SU-DHL-6 (cell line): ENCODE data around the gene LMTK3.
"Not testable (repeated sequence)": the region's sequence is repeated elsewhere in the genome, so short reads cannot be mapped to it uniquely, and the experiment has no call there.

ENCODE experiments used
- H2AFZ ChIP-seq: fragments of 200-600 bp; sonication (generic); 2 replicates; pipeline ENCODE4 v1.6.1; 2014; ENCODE audit warnings: low read depth, mild to moderate bottlenecking, moderate library complexity, mixed read lengths, antibody characterized with exemption, low read length; ENCODE audit not compliant: severe bottlenecking
- H3F3A ChIP-seq: fragments of 200-600 bp; shearing (Covaris generic); 2 replicates; pipeline ENCODE4 v1.6.0; 2016; ENCODE audit warnings: antibody characterized with exemption, mild to moderate bottlenecking; ENCODE audit not compliant: insufficient read depth
- H3K27ac ChIP-seq: fragments of 200-600 bp; sonication (generic); 2 replicates; pipeline ENCODE4 v1.5.1; 2016; ENCODE audit warnings: low read depth, mild to moderate bottlenecking, low read length, moderate library complexity, mixed read lengths
- H3K27me3 ChIP-seq: fragments of 200-600 bp; sonication (generic), shearing (Covaris generic); 2 replicates; pipeline ENCODE4 v1.6.0; 2014; ENCODE audit warnings: mild to moderate bottlenecking, low read length
- H3K36me3 ChIP-seq: fragments of 200-600 bp; sonication (generic); 2 replicates; pipeline ENCODE4 v1.6.1; 2014; ENCODE audit warnings: mild to moderate bottlenecking, low read length, mixed read lengths
- H3K4me2 ChIP-seq: fragments of 300-600, 200-600 bp; shearing (Covaris generic), sonication (generic); 2 replicates; pipeline ENCODE4 v1.6.0; 2014; ENCODE audit warnings: low read length, low read depth, mild to moderate bottlenecking; ENCODE audit not compliant: poor library complexity, severe bottlenecking
- H3K4me3 ChIP-seq: fragments of 200-600 bp; sonication (generic); 2 replicates; pipeline ENCODE4 v1.5.1; 2014; ENCODE audit warnings: antibody characterized with exemption, low read length, mild to moderate bottlenecking, mixed read lengths; ENCODE audit not compliant: insufficient read depth, poor library complexity, severe bottlenecking
- H3K79me2 ChIP-seq: fragments of 200-600 bp; sonication (generic); 2 replicates; pipeline ENCODE4 v1.6.1; 2014; ENCODE audit warnings: mild to moderate bottlenecking, low read length, moderate library complexity; ENCODE audit not compliant: insufficient read depth
- H3K9ac ChIP-seq: fragments of 200-600 bp; sonication (generic); 2 replicates; pipeline ENCODE4 v1.7.0; 2014; ENCODE audit warnings: mild to moderate bottlenecking, low read length
- H3K9me2 ChIP-seq: fragments of 200-600 bp; sonication (generic); replicated peaks from 2 replicates; pipeline ENCODE4 v1.6.1; 2014; ENCODE audit warnings: low read length; ENCODE audit not compliant: insufficient read depth
- H3K9me3 ChIP-seq: fragments of 200-600 bp; sonication (generic); 2 replicates; pipeline ENCODE4 v1.6.1; 2014; ENCODE audit warnings: low read length, mixed read lengths; ENCODE audit not compliant: insufficient read depth
- H4K20me1 ChIP-seq: fragments of 200-600 bp; sonication (generic); 2 replicates; pipeline ENCODE4 v1.6.1; 2014; ENCODE audit warnings: low read depth, mild to moderate bottlenecking, antibody characterized with exemption, low read length, moderate library complexity, mixed read lengths
- CTCF ChIP-seq: fragments of 200-600 bp; sonication (generic); IDR thresholded peaks from one replicate; pipeline ENCODE4 v1.5.1; 2017; ENCODE audit warnings: antibody characterized with exemption, mild to moderate bottlenecking, low read length, moderate library complexity; ENCODE audit not compliant: insufficient read depth, poor library complexity, severe bottlenecking
- EZH2phosphoT487 ChIP-seq: fragments of 200-600 bp; sonication (generic), shearing (Covaris generic); conservative IDR thresholded peaks from 2 replicates; pipeline ENCODE4 v1.6.1; 2018; ENCODE audit warnings: mild to moderate bottlenecking, antibody characterized with exemption, low read length, moderate library complexity, mixed read lengths

Gene LMTK3

GRCh38 chr19:48491793-48492123, 19.9 kb downstream of the LMTK3 start:
- TF ChIP-seq CTCF (no peak), EZH2phosphoT487 (no peak)
- Histone ChIP-seq H3K9me3 (no peaks in the 10 kb centered on the region), H3K27ac (no peak overlapping the region), H3K27me3 (no peaks in the 10 kb centered on the region), H3K4me2 (no peak overlapping the region), H3K9ac (no peak overlapping the region), H3K36me3 (no peaks in the 10 kb centered on the region), H2AFZ (no peak overlapping the region), H4K20me1 (no peaks in the 10 kb centered on the region), H3F3A (no peaks in the 10 kb centered on the region), H3K79me2 (no peaks in the 10 kb centered on the region), H3K9me2 (no peaks in the 10 kb centered on the region), H3K4me3 (no peak overlapping the region)

- no peaks in the 10 kb centered on the region for H3K79me2 ChIP-seq
- H3K27me3 ChIP-seq = no peaks in the 10 kb centered on the region
- H3K4me2 ChIP-seq = peak overlapping the region; percentile 40
- no peak overlapping the region for H2AFZ ChIP-seq
- H4K20me1 ChIP-seq = no peaks in the 10 kb centered on the region
- H3K9ac ChIP-seq = no peak overlapping the region
- no peaks in the 10 kb centered on the region for H3K9me3 ChIP-seq
- no peak overlapping the region for H3K4me3 ChIP-seq
- H3K27ac ChIP-seq = no peak overlapping the region
- no peaks in the 10 kb centered on the region for H3F3A ChIP-seq
- H3K9me2 ChIP-seq = no peaks in the 10 kb centered on the region
- TF ChIP-seq CTCF (no peak), EZH2phosphoT487 (no peak)
- H3K36me3 ChIP-seq = no peaks in the 10 kb centered on the region
Observed at GRCh38 chr19:48490981-48491792, 20.4 kb downstream of the LMTK3 start.

- Histone ChIP-seq H3K4me3 (no peak overlapping the region), H3K4me2 (no peak overlapping the region)
Observed at GRCh38 chr19:48489608-48490216, 21.9 kb downstream of the LMTK3 start.

DNA sequence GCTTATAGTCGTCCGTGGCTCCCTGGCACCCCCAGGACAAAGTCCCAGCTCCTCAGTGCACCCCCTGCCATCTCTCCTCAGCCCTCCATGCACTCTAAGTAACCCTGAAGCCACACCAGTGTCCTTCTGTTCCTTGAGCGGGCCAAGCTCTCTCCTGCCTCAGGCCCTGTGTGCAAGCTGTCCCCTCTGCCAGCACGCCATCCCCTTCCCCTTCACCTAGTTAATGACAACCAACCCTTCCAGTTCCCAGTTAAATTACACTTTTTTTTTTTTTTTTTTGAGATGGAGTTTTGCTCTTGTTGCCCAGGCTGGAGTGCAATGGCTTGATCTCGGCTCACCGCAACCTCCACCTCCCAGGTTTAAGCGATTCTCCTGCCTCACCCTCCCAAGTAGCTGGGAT, 23.2 kb downstream of the LMTK3 start:
- not testable (repeated sequence) for H3K9me3 ChIP-seq, H3K27ac ChIP-seq, H3K79me2 ChIP-seq, H3K9me2 ChIP-seq, H3K4me2 ChIP-seq, H3K36me3 ChIP-seq, H3K9ac ChIP-seq, H4K20me1 ChIP-seq, H3F3A ChIP-seq, H3K4me3 ChIP-seq, H3K27me3 ChIP-seq, H2AFZ ChIP-seq

More at GRCh38 chr19:48489608-48490216, 21.9 kb downstream of the LMTK3 start:
- Histone ChIP-seq H3K36me3 (no peaks in the 10 kb centered on the region), H4K20me1 (no peaks in the 10 kb centered on the region), H3K9me3 (no peaks in the 10 kb centered on the region), H2AFZ (no peak overlapping the region), H3K79me2 (no peaks in the 10 kb centered on the region), H3K27ac (no peak overlapping the region), H3K9me2 (no peaks in the 10 kb centered on the region), H3K9ac (no peak overlapping the region), H3K27me3 (no peaks in the 10 kb centered on the region), H3F3A (no peaks in the 10 kb centered on the region)
- TF ChIP-seq EZH2phosphoT487 (no peak), CTCF (peak; percentile 82)
